GM21515 (cell line): ENCODE results near the gene ZFR.
A peak's percentile ranks its signal among the peaks of the same experiment; 100 is the strongest.

Experiments
- ATAC-seq: cut with Tn5 transposase; IDR thresholded peaks from one replicate; pipeline ENCODE4 v1.9.1; 2021; ENCODE audit not compliant: unreplicated experiment

Gene ZFR

DNA sequence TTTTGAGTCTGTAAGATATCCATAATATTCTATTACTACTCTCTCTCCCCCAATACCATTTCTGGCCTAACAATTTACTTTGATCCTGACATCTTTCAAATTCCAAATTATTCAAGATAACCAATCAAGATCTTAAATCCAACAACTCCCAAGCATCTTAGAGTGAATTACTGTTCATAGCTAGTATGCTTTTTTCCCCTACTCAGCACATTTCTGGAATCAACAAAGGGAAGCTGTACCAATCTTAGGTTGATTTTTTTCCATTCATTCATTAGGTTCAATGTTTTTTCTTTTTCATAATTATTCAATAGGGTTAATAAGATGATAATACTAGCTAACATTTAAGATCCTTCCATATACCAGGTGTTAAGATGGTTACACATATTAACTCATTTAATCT lies 81.5 kb downstream of the ZFR start:
- ATAC-seq = no peak

DNA sequence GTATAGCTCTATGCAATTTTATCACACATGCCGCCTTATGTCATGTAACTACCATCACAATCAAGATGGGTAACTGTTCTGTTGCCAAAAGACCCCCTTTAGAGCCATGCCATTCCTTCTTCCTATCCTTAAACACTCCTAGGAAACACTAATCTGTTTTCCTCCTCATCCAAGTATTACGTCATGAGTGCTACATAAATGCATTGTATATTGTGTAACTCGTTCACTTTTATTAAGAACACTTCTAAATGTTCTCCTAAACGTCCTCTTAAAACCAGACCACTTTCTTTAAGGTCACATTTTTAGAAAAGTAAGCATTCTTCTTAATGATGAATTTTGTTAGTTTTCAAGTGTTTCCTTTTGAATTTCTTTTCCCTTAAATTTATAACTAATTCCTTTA lies 82.0 kb downstream of the ZFR start:
- ATAC-seq = no peak

DNA sequence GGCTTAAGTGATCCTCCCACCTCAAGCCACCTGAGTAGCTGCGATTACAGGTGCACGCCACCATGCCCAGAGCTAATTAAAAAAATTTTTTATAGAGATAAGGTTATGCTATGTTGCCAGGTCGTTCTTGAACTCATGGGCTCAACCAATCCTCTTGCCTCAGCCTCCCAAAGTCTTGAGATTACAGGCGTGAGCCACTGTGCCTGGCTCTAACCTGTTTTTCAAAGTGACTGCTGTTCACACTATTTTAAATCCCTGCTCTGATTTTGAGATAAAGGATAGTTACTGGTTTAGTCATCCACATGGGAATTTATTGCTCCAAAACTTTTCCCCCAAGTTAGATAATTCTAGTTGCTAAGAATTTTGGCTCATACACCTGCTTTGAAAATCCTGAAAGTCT lies 83.6 kb downstream of the ZFR start:
- no peak for ATAC-seq

DNA sequence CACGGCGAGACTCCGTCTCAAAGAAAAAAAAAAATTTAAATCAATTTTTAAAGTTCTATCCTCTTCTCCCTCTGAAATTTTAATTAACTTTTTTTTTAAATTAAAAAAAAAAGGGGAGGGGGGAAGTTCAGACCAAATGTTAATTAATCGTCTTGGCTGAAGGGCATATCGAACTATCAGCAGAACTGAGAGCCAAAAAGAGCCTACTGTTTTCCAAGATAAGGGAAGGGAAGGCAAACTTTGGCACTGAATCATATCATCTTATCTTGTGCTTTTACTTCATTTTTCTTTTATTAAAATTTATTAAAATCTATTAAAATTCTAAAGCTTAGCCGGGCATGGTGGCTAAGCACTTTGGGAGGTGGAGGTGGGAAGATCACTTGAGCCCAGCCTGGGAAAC lies 85.9 kb downstream of the ZFR start:
- ATAC-seq = no peak

DNA sequence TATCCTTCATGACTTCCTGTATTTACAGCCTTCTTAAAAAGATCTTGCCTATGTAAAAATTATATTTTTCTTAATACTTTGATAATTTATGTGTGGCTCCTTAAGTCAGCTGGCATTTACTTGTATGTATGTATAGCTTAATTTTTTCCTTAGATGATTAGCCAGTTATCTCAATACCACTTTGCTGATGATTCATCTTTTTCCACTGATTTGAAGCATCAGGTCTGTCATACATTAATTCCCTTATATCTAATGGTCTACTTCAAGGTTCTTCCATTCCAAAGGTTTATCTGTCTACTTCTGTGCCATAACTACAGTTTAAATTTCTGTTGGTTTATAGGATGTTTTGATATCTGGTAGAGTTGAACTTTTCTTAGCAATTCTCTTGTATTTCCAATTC lies 86.9 kb downstream of the ZFR start:
- ATAC-seq = no peak

DNA sequence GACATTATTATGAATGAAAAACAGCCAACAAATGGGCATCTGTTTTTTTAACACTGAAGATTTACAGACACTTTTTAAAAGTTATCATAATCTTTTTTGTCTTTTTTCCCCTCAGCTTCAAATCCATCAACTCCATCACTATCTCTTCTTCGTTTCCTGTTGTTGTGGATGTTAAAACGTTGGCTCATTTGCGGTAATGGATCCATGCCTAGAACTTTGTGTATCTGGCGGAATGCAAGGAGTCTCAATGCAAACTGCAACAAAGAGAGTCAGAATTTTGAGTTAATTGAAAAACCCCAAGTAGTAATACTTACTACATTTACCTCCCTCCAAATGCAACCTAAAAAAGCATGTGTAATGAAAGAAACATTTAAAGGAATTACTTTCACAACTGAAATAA lies 88.9 kb downstream of the ZFR start:
- no peak for ATAC-seq

DNA sequence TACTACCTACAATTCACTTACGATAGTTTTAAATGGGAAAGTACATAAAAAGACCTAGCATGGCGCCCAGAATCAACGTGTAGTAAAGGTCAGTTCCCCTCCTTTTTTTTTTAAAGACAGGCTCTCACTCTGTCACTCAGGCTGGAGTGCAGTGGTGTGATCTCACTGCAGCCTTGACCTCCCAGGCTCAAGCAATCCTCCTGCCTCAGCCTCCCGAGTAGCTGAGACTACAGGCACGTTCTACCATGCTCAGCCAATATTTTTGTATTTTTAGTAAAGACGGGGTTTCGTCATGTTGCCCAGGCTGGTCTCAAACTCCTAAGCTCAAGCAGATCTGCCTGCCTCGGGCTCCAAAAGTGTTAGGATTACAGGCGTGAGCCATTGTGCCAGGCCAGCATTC lies 91.1 kb downstream of the ZFR start:
- no peak for ATAC-seq

DNA sequence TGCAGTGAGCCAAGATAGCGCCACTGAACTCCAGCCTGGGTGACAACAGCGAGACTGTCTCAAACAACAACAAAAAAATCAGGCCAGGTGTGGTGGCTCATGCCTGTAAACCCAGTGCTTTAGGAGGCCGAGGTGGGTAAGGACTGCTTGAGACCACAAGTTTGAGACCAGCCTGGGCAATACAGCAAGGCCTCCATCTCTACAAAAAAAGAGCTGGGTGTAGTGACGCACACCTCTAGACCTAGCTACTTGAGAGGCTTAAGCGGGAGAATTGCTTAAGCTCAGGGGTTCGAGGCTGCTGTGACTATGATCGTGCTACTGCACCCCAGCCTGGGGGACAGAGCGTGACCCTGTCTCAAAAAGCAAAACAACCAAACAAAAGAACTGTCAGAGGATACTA lies 91.9 kb downstream of the ZFR start:
- no peak for ATAC-seq

DNA sequence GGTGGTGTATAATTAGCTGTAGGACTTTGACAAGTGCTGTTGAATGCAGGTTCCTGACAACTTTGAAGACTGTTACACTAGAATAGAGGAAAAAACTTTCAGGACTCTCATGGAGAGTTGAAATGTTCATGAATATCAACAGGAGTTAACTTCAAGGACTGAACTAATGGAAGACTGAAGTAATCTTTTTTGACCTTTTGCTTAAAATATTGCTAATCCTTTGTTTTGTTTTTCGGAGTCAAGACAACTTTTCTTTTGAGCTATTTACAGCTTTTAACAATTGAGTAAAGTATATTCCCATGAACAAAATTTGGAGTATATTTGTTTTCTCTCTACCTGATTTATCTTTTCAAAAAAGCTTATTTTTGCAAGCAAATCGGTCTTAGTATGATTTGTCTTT lies 97.7 kb downstream of the ZFR start:
- no peak for ATAC-seq

DNA sequence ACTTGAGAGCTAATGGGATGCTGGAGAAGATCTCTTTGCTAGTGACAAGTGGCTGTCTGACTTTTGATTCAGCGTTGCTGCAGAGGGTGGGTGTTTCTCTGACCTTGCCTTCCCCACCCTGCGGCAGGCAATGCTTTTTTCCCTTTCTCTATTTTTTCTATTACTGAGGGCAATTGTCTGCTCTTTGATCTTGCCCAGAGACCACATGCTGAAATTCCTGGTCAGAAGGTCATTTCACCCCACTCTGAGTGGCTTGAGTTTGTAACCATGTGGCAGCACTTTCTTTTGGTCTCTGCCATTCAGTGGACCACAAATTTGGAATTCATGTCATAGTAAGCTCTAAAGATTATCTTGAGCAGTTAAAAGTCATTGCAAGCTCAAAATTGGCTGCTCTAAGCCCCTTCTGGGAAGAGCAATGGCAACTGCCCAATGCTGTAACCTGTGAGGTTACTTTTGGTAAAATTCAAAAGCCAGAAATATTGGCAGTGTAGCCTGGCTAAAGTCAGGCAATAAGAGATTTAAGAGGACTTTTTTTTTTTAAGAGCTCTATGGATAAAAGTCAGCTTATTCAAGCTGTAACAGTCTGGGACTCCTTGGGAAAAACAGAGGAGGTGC lies 101.4 kb downstream of the ZFR start:
- ATAC-seq = no peak

DNA sequence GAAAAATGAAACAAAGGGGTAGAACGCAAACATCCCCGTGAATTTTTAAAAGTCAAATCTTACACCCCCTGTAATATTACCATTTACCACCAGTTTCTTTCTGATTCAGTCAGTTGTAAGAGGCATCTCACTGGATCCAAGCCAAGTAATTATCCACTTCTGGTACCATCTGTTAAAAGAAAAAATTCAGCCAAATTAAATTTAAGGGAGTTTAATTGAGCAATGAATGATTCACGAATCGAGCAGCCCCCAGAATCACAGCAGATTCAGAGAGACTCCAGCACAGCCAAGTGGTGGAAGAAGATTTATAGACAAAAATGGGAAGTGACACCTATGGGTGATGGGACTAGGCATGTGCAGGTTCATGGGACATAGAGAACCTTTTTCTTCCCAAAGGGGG lies 101.9 kb downstream of the ZFR start:
- ATAC-seq = no peak

DNA sequence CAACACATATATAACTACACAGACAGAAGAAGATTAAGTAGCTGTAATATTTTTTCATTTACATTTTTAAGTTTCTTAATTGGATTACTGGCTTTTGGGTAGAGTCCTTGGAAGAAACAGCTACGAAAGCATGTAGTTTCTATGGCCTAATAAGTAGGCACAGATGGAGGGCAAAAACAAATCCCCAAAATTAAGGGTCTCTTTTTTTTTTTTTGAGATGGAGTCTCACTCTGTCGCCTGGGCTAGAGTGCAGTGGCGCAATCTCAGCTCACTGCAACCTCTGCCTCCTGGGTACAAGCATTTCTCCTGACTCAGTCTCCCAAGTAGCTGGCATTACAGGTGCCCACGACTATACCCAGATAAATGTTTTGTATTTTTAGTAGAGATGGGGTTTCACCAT lies 104.7 kb downstream of the ZFR start:
- ATAC-seq = no peak

DNA sequence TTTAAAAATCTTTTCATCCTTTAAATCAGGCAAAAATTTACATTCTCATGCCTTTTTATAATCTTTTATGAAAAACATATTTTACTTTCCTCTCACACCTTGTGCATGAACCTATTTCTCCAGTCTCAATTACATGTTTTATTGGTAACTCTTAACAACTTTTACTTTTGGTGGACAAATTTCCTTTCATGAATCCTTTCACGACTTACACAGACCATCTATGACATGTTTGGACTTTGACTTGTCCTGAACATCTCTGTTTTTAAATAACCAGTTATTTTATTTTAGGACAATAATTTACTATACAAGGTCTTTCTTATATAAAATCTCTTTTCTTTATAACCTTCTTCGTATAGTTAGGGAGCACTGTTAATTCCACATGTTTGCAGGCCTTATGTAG lies 105.3 kb downstream of the ZFR start:
- ATAC-seq = no peak

DNA sequence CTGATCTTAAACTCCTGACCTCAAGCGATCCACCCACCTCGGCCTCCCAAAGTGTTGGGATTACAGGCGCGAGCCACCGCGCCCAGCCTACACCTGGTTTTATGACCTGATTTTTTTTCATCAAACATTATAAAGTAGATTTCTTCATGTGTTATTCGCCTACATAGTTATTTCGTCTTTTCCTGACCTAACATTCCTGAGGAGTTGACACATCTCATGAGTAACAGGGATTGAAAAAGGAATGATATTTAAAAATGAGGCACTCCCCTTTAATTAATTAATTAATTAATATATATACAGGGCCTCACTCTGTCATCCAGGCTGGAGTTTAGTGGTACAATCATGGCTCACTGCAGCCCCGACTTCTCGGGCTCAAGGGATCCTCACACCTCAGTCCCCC lies 111.6 kb downstream of the ZFR start:
- ATAC-seq = no peak

DNA sequence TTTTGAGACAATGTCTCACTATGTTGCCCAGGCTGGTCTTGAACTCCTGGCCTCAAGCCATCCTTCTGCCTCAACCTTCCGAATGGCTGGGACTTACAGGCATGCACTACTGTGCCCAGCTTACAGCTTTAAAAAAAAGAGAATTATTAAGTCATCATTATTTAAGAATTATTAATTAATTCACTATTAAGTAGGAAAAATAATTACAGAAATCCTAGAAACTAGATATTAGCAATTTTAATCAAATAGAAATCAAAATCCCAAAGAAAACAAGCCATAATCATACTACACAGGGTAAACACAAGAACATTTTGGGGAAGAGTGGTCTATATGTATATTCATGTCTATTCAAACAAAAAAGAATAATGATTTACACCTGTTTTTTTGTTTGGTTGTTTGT lies 112.2 kb downstream of the ZFR start:
- no peak for ATAC-seq

DNA sequence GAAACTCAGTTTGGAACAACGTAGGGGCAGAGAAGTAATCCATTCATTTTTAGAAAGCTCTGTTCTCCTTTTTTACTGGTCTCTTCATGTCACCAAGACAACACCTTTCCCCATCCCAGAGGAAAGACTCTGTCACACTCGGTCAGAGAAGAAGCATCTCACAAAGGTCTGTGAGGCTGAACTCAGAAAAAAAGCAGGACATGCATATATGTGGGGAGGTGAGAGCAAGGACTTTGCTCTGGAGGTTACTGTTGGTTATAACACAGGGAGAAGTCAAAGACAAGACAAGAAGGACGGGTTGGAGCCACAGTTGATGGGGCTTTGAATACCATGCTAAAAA lies 112.6 kb downstream of the ZFR start:
- no peak for ATAC-seq

DNA sequence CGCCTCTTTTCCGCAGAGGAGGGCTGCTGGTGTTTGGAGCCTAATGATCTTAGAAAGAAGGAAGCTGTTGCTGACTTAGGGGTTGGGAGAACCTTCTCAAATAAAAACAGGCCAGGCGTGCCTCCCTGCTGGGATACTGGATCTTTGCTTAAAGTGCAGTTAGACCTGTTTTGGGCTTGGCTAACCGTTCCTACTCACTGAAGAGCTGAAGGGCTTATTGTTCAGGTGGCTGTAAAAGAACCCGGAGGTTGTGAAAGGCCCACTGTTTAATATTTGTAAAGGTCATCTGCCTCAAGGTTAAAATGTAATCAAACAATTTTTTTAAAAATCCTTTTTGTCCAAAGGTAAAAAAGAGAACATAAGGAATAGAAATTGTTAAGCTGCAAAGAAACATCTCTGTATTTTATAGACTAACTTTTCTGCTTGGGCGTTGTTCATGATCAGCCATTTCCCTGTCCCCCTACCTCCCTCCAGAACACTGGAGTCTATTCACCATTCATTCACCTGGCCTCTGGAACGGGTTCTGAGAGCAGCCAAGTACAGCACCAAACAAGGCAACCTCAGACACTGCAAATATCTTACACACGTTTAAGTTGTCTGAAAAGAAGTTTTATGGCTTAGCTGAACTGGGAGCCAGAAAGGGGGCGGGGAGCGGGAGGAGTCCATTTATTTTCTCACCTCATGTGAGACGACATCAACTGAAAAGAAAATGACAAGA lies 113.2 kb downstream of the ZFR start:
- no peak for ATAC-seq

DNA sequence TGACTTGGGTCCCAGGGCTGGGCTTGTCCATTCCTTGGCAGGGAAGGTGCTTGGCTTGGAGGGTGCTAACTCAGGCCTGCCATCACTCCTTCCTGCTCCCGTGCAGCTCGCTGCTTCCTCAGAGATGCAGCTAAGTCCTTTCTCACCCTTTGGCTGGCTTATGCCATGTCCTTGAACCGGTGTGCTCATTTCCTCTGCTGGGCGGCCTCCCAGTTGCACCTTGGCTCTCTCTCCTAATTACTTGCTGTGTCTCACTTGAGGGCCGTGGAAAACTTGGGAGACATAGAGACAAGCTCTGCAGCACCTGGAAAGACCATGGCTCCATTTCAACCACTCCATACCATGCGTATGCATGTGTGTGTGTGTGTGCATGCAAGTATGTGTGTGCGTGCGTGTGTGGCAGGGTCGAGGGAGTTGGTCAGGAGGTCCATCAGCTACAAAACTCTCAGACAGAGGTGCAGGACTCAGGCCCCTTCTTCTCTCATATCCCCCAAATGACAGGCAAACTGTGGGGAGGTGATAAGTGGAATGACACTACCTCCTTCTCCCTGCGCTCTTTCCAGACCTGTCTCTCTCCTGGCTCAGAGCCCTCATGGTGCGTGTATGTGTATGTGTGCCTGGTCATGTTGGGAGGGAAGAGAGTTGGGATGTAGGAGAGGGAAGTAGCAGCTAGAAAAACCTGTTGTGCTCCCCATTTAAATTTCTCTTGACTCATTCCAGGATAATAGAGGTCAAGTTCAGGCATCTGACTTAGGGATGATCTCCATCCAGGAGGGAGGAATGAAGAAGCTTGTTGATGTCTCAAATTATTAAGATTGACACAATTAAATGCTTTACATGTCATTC lies 114.2 kb downstream of the ZFR start:
- no peak for ATAC-seq

DNA sequence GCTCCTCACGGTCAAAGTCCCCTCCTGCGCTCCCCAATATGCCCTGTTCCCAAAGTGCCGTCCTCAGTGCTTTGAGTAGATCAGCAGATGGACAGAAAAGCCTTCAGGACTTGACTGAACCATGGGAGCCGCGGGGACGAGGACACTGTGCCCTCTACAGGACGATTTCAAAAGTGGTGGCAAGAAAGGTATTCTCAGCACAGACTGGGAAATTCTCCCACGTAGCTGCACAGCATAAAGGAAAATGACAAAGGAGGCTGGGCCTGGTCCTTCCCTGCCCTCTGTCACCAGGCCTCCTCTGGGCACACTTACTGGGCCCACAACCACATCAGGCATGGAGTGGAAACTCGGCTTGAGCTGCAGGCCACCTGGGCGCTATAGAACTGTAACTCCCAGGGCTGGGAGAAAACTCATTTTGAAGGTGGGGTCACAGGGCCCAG lies 115.1 kb downstream of the ZFR start:
- no peak for ATAC-seq

DNA sequence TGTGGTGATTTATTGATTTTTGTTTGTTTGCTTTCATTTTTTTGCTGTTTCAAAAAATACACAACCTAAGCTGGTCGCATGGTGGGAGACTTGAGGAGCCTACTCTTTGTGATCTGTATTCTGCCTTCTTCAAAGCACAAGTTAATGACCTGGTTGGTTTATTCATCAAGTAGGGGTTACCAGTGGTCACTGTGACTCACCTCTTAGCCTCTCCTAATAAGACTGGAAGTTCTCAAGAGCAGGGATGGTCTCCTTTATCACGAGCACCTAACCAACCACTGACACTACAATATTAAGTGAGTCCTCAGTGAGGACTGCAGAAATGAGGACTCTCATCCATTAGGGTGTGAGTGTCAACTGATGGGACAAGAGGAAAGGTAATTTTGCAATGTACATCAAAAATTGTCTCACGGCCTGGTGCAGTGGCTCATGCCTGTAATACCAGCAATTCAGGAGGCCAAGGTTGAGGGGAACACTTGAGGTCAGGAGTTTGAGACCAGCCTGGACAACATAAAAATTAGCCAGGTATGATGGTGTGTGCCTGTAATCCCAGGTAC lies 118.2 kb downstream of the ZFR start:
- ATAC-seq = no peak

DNA sequence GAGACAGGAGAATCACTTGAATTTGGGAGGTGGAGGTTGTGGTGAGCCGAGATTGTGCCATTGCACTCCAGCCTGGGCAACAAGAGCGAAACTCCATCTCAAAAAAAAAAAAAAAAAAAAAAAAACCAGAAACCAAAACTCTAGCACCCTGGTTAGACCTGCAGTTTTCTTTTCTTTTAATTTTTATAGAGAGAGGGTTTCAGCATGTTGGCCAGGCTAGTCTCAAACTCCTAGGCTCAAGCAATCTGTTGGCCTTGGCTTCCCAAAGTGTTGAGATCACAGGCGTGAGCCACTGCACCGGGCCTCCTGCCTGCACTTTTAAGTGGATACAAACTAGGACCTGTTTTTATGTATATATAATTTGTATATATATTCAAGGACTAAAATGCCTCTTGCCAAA lies 118.9 kb downstream of the ZFR start:
- ATAC-seq = no peak

DNA sequence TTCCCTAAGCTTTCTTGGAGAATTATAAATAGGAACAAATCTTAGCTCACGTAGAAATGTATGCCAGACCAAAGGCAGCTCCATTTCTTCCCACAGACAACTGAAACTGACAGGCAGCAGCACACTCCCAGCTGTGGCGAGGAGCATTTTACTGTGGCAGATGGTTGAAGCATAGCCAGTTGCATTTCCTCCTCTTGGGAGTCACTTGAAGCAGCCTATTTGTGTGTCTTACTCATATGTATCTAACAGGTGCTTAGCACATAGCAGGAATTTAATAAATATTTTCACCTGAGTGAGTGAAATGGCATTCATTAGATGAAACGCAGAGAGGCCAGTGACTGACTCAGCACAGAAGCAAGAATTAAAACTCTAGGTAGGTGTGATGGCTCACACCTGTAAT lies 119.5 kb downstream of the ZFR start:
- ATAC-seq = peak; percentile 65
